HCT116 (cell line): Measurements from ENCODE around the gene TTC23L. TPM values are rescaled to one million over a fixed set of nuclear protein-coding genes. Genes with fewer than 3 reads are reported as not detected.

Experiments
- ATAC-seq: fragments of 200-7000 bp; cut with Tn5 transposase; 2 replicates; pipeline ENCODE4 v1.9.1; 2020; ENCODE audit warnings: mild to moderate bottlenecking, moderate library complexity
- BruUV-seq: library from RNA; stranded (reverse); fragments of 400-500 nt; replicated peaks from 2 replicates; lab custom pipeline; 2021; lab: Mats Ljungman, UMichigan
- CTCF ChIA-PET: fragments of 300-600 bp; sonication (Branson Sonifier 250); formaldehyde crosslinking; loops from one replicate; lab custom pipeline; 2021; ENCODE audit warnings: antibody characterized with exemption; lab: Charles Lee
- POLR2A ChIA-PET: fragments of 300-600, 350-600 bp; sonication (Branson Sonifier 250); formaldehyde crosslinking; loops from one replicate; lab custom pipeline; 2021; ENCODE audit warnings: antibody characterized with exemption; lab: Charles Lee
- RAD21 ChIA-PET, 2 experiments: fragments of 300-600 bp; sonication (Branson Sonifier 250); formaldehyde crosslinking; loops; one replicate each; lab custom pipeline; 2023; ENCODE audit warnings: low total read pairs in 2 of 2; ENCODE audit not compliant: uncharacterized antibody in 2 of 2, unreplicated experiment in 2 of 2, low non-redundant PET in 1 of 2; lab: Charles Lee
- DNase-seq: peaks from one replicate; pipeline ENCODE4 v3.0.0-alpha.2; 2010; ENCODE audit warnings: low read depth, low spot score
- H2AFZ ChIP-seq: fragments of 200-600 bp; shearing (Covaris generic), sonication (generic); 2 replicates; pipeline ENCODE4 v1.6.1; 2017; ENCODE audit warnings: low read depth, mixed run types, mixed read lengths, antibody characterized with exemption, low read length; ENCODE audit not compliant: poor library complexity, severe bottlenecking
- H3K27ac ChIP-seq: 2 replicates; pipeline ENCODE4 v1.5.1; 2012; ENCODE audit warnings: low read depth, low read length
- H3K27me3 ChIP-seq: fragments of 200-600 bp; sonication (generic); 2 replicates; pipeline ENCODE4 v1.6.1; 2016; ENCODE audit warnings: mixed run types, low read length, mixed read lengths; ENCODE audit not compliant: insufficient read depth
- H3K36me3 ChIP-seq, 2 experiments: fragments of 200-500 bp in 1 of 2; fragments of 200-600 bp in 1 of 2; sonication (Bioruptor generic) in 1 of 2; sonication (generic) in 1 of 2; 2 replicates each; pipeline versions ENCODE4 v1.5.1 to v1.6.1; 2014 to 2016; ENCODE audit warnings: low read length in 2 of 2, inconsistent platforms in 1 of 2, mixed read lengths in 1 of 2, mixed run types in 1 of 2; ENCODE audit not compliant: insufficient read depth in 2 of 2, control insufficient read depth in 1 of 2
- H3K4me1 ChIP-seq, 2 experiments: fragments of 200-600 bp in 1 of 2; sonication (generic) in 1 of 2; 2 replicates each; pipeline versions ENCODE4 v1.5.1 to v1.6.1; 2012 to 2017; ENCODE audit warnings: low read length in 2 of 2, inconsistent platforms in 1 of 2, mild to moderate bottlenecking in 1 of 2, mixed read lengths in 1 of 2, mixed run types in 1 of 2, moderate library complexity in 1 of 2; ENCODE audit not compliant: insufficient read depth in 2 of 2, control insufficient read depth in 1 of 2
- H3K4me2 ChIP-seq: fragments of 200-600 bp; sonication (generic); 2 replicates; pipeline ENCODE4 v1.6.1; 2017; ENCODE audit warnings: mixed run types, low read length, mixed read lengths
- H3K4me3 ChIP-seq, 2 experiments: fragments of 200-600 bp in 1 of 2; sonication (generic) in 1 of 2; replicated peaks in 1 of 2; 2 replicates each; pipeline ENCODE4 v1.5.1; 2011 to 2016; ENCODE audit warnings: low read length in 2 of 2, control low read depth in 1 of 2, low read depth in 1 of 2, mild to moderate bottlenecking in 1 of 2, mixed read lengths in 1 of 2, mixed run types in 1 of 2
- H3K79me2 ChIP-seq: fragments of 200-600 bp; sonication (generic); 2 replicates; pipeline ENCODE4 v1.6.1; 2017; ENCODE audit warnings: mild to moderate bottlenecking, mixed run types, low read length, moderate library complexity, mixed read lengths; ENCODE audit not compliant: insufficient read depth
- H3K9ac ChIP-seq: fragments of 200-600 bp; sonication (generic); 2 replicates; pipeline ENCODE4 v1.6.1; 2016; ENCODE audit warnings: low read length, mixed read lengths
- H3K9me2 ChIP-seq: fragments of 200-600 bp; sonication (generic), shearing (Covaris generic); 2 replicates; pipeline ENCODE4 v1.6.1; 2017; ENCODE audit warnings: mixed run types, mild to moderate bottlenecking, moderate library complexity; ENCODE audit not compliant: insufficient read depth
- H3K9me3 ChIP-seq, 2 experiments: fragments of 200-500 bp in 1 of 2; fragments of 200-600 bp in 1 of 2; sonication (Bioruptor generic) in 1 of 2; sonication (generic) in 1 of 2; 2 replicates each; pipeline ENCODE4 v1.6.1; 2014 to 2017; ENCODE audit warnings: low read length in 2 of 2, mixed read lengths in 2 of 2, inconsistent platforms in 1 of 2, low read depth in 1 of 2, mild to moderate bottlenecking in 1 of 2, mixed run types in 1 of 2, moderate library complexity in 1 of 2; ENCODE audit not compliant: control insufficient read depth in 1 of 2, insufficient read depth in 1 of 2
- H4K20me1 ChIP-seq: fragments of 200-600 bp; sonication (generic), shearing (Covaris generic); 2 replicates; pipeline ENCODE4 v1.6.1; 2017; ENCODE audit warnings: mixed run types, mild to moderate bottlenecking, moderate library complexity; ENCODE audit not compliant: insufficient read depth
- ATF3 ChIP-seq: IDR thresholded peaks from 2 replicates; pipeline ENCODE4 v1.6.1; 2012
- EZH2phosphoT487 ChIP-seq: fragments of 200-600 bp; IDR thresholded peaks from 2 replicates; pipeline ENCODE4 v1.6.1; 2018; ENCODE audit warnings: antibody characterized with exemption, borderline replicate concordance
- MAX ChIP-seq: IDR thresholded peaks from 2 replicates; pipeline ENCODE4 v1.6.1; 2012
- SP1 ChIP-seq: IDR thresholded peaks from 2 replicates; pipeline ENCODE4 v1.6.1; 2012; ENCODE audit warnings: low read depth
- SRF ChIP-seq: IDR thresholded peaks from 2 replicates; pipeline ENCODE4 v1.6.1; 2012; ENCODE audit warnings: low read depth
- TCF7L2 ChIP-seq: IDR thresholded peaks from 2 replicates; pipeline ENCODE4 v1.7.0; 2011; ENCODE audit warnings: borderline replicate concordance, inconsistent platforms; ENCODE audit not compliant: insufficient read depth, insufficient read length; ENCODE audit errors: extremely low read depth
- YY1 ChIP-seq: IDR thresholded peaks from 2 replicates; pipeline ENCODE4 v1.6.1; 2011; ENCODE audit warnings: low read length, low read depth, moderate library complexity, mild to moderate bottlenecking; ENCODE audit not compliant: insufficient replicate concordance; ENCODE audit errors: extremely low read depth
- ZBTB33 ChIP-seq: IDR thresholded peaks from 2 replicates; pipeline ENCODE4 v1.6.1; 2011; ENCODE audit warnings: mild to moderate bottlenecking, low read length, moderate library complexity; ENCODE audit not compliant: insufficient replicate concordance; ENCODE audit errors: extremely low read depth
- ZNF274 ChIP-seq: fragments of 200-500 bp; sonication (Bioruptor generic); IDR thresholded peaks from 2 replicates; pipeline ENCODE4 v1.6.1; 2014; ENCODE audit warnings: mild to moderate bottlenecking, low read depth, low read length, inconsistent platforms
- intact Hi-C: fragments of 100-400 bp; cut with micrococcal nuclease; formaldehyde crosslinking; loops from 2 replicates; pipeline ENCODE4 v1.10.0; 2022
- total RNA-seq: library from RNA; stranded (reverse); gene quantifications from one replicate; pipeline ENCODE4 v1.2.1, GENCODE V29; 2021; ENCODE audit not compliant: unreplicated experiment

Gene TTC23L
- total RNA-seq, 1 experiment from 2014 or later: 1.0 TPM

GRCh38 chr5:34941936-34942335, 103.0 kb downstream of the TTC23L start:
- intact Hi-C loops: no loop called here
- ChIA-PET CTCF (no interaction called here), POLR2A (interaction anchor here (0.9 kb wide), 1 partner anchor 12 kb away, joined by 4 read pairs; the partner anchor contains the start of gene DNAJC21), RAD21 (no interaction called here)
- H3K9me2 ChIP-seq: no peaks in the 10 kb centered on the region
- no peaks in the 10 kb centered on the region for H3K9me3 ChIP-seq
- H2AFZ ChIP-seq: no peak overlapping the region
- H3K27me3 ChIP-seq: no peaks in the 10 kb centered on the region
- H3K79me2 ChIP-seq: no peaks in the 10 kb centered on the region
- DNase-seq (no peak), ATAC-seq (no peak)
- no peak overlapping the region for H3K27ac ChIP-seq
- H3K4me3 ChIP-seq: no peak overlapping the region
- peaks cover 5 to 29% of the 10 kb centered on the region in 2 experiments; a peak in 2 of 4 replicates for H3K36me3 ChIP-seq
- no peaks in the 10 kb centered on the region for H3K4me1 ChIP-seq
- no peak for TF ChIP-seq SP1
- TF ChIP-seq TCF7L2: no peak
- no peak for TF ChIP-seq ZNF274
- no peak for TF ChIP-seq YY1
- TF ChIP-seq MAX: no peak
- no peak for TF ChIP-seq ATF3
- TF ChIP-seq SRF: no peak
- no peak for TF ChIP-seq EZH2phosphoT487
- TF ChIP-seq ZBTB33: no peak
- no peak overlapping the region for H3K9ac ChIP-seq
- H4K20me1 ChIP-seq: no peaks in the 10 kb centered on the region
- no peak overlapping the region for H3K4me2 ChIP-seq
- BruUV-seq: no TSS peak
